ENCODE results near the gene RRP12. TPM values are rescaled to one million over a fixed set of nuclear protein-coding genes. Genes with fewer than 3 reads are reported as not detected.

RRP12 gene
- total and polyA plus RNA-seq, 2 of the 4 experiments (the other 2 are of a cell fraction) = 21.5 to 23.3 TPM

- no peak overlapping the region for H3K4me3 ChIP-seq (ENCODE audit: insufficient read depth, low read depth, low read length)
- no TSS peak for BruUV-seq (replicated peaks)
- no peaks in the 10 kb centered on the region for H3K9me3 ChIP-seq (ENCODE audit: control insufficient read depth, insufficient read depth, low read length)
- in situ Hi-C loops (cut with MboI; ENCODE audit: low sequenced_read_pairs) = no loop called here
- no peak overlapping the region for H2BK15ac ChIP-seq (ENCODE audit: low read depth, low read length)
- no peaks in the 10 kb centered on the region for H3K27me3 ChIP-seq (ENCODE audit: control insufficient read depth, insufficient read depth, low read length)
- H2BK20ac ChIP-seq (ENCODE audit: low read depth, low read length) = no peak overlapping the region
- no peaks in the 10 kb centered on the region for H3K36me3 ChIP-seq (ENCODE audit: control insufficient read depth, insufficient read depth, low read length)
- WGBS, 2 experiments (ENCODE audit: extremely low coverage in 2 of 2, insufficient read length in 1 of 2) = no CpG with 5 or more reads among the region's 3 CpGs
- H2BK5ac ChIP-seq (ENCODE audit: low read depth, low read length, poor library complexity, severe bottlenecking) = no peak overlapping the region
- H3K56ac ChIP-seq (ENCODE audit: extremely low read depth, insufficient read depth, low read length) = no peak overlapping the region
- dilution Hi-C loops (cut with HindIII; ENCODE audit: low sequenced_read_pairs, unreplicated experiment) = no loop called here
- H4K20me1 ChIP-seq (ENCODE audit: insufficient read depth, low read length) = no peaks in the 10 kb centered on the region
- intact Hi-C loops (cut with micrococcal nuclease) = no loop called here
- TF ChIP-seq RAD21 (IDR thresholded peaks at IDR 0.05; ENCODE audit: low read length) = no peak
- TF ChIP-seq CHD1 (IDR thresholded peaks at IDR 0.05; ENCODE audit: low read depth, low read length) = no peak
- TF ChIP-seq RCOR1 (IDR thresholded peaks at IDR 0.05; ENCODE audit: insufficient replicate concordance, low read length) = no peak
- TF ChIP-seq SMC3 (IDR thresholded peaks at IDR 0.05; ENCODE audit: low read depth, low read length) = no peak
- no peak for TF ChIP-seq MAFK (IDR thresholded peaks at IDR 0.05; ENCODE audit: low read depth, low read length)
- no peak for TF ChIP-seq USF2 (IDR thresholded peaks at IDR 0.05; ENCODE audit: low read depth, low read length)
- no peak for TF ChIP-seq BHLHE40 (IDR thresholded peaks at IDR 0.05; ENCODE audit: low read depth, low read length)
- no peak for TF ChIP-seq FOS (IDR thresholded peaks at IDR 0.05; ENCODE audit: low read depth, low read length)
- TF ChIP-seq CTCF (conservative IDR thresholded peaks at IDR 0.05; ENCODE audit: low read depth, low read length) = no peak
- no peak for TF ChIP-seq MXI1 (IDR thresholded peaks at IDR 0.05; ENCODE audit: borderline replicate concordance, low read depth, low read length)
- TF ChIP-seq MAZ (IDR thresholded peaks at IDR 0.05; ENCODE audit: borderline replicate concordance, low read depth, low read length) = no peak
- no peak for TF ChIP-seq NFE2L2 (IDR thresholded peaks at IDR 0.05; ENCODE audit: low read depth, low read length)
- no peak for TF ChIP-seq ELK1 (IDR thresholded peaks at IDR 0.05; ENCODE audit: borderline replicate concordance, low read depth, low read length)
- no peak for TF ChIP-seq POLR2A (IDR thresholded peaks at IDR 0.05; ENCODE audit: low read depth, low read length)
- TF ChIP-seq RFX5 (IDR thresholded peaks at IDR 0.05; ENCODE audit: low read depth, low read length) = no peak
- no peak for TF ChIP-seq CEBPB (IDR thresholded peaks at IDR 0.05; ENCODE audit: low read depth, low read length)
- no peak overlapping the region for H3K9ac ChIP-seq (ENCODE audit: low read depth, low read length)
- no peak overlapping the region for H2AFZ ChIP-seq (replicated peaks; ENCODE audit: low read length, poor library complexity)
- H4K8ac ChIP-seq (ENCODE audit: low read depth in 2 of 2, low read length in 2 of 2) = no peak overlapping the region
- H4K91ac ChIP-seq (ENCODE audit: insufficient read depth, low read depth, low read length) = no peak overlapping the region
- H3K23ac ChIP-seq (ENCODE audit: low read depth, low read length) = no peak overlapping the region
- H4K5ac ChIP-seq (ENCODE audit: low read depth, low read length) = no peak overlapping the region
- H3K9me1 ChIP-seq (ENCODE audit: insufficient read depth, low read length) = no peaks in the 10 kb centered on the region
- no peak overlapping the region for H3K4ac ChIP-seq (ENCODE audit: low read depth, low read length)
- POLR2A ChIA-PET (ENCODE audit: unreplicated experiment) = interaction anchor here (0.6 kb wide), 1 partner anchor 11 kb away, joined by 7 read pairs; no protein-coding TSS in a partner anchor
- no peak overlapping the region for H3K14ac ChIP-seq (replicated peaks; ENCODE audit: low read depth, low read length)
- H3K18ac ChIP-seq (ENCODE audit: low read depth, low read length) = no peak overlapping the region
- no peak overlapping the region for H2AK9ac ChIP-seq (replicated peaks; ENCODE audit: low read depth, low read length, poor library complexity)
- H3K4me2 ChIP-seq (ENCODE audit: low read depth, low read length) = no peak overlapping the region
- H3K4me1 ChIP-seq (ENCODE audit: control insufficient read depth, insufficient read depth, low read length) = peaks cover 8% of the 10 kb centered on the region; the same call in 1 of the 2 replicates
- no peak for DNase-seq
- H2BK120ac ChIP-seq (ENCODE audit: low read depth, low read length) = no peak overlapping the region
- CTCF ChIA-PET = interaction anchor here (0.6 kb wide), 1 partner anchor 92 kb away, joined by 4 read pairs; no protein-coding TSS in a partner anchor
- no peak for ATAC-seq (ENCODE audit: low read depth)
- H3K27ac ChIP-seq (ENCODE audit: insufficient read depth, low read length) = no peak overlapping the region
- H3K79me1 ChIP-seq (ENCODE audit: low read depth in 1 of 2, low read length in 2 of 2) = peaks cover 7% of the 10 kb centered on the region in 2 experiments; a peak in 2 of 4 replicates
- no peak overlapping the region for H2AK5ac ChIP-seq (ENCODE audit: low read depth, low read length)
These were observed 79.3 kb downstream of the RRP12 start for GRCh38 chr10:97321804-97322190.

Data from IMR-90 (cell line).